Astrocyte (in vitro differentiated cells and primary cell): ENCODE data around the gene CCL26.

Source experiments
- CTCF ChIP-seq: IDR thresholded peaks from 2 replicates; pipeline ENCODE4 v1.5.1; 2011; ENCODE audit warnings: low read depth, mild to moderate bottlenecking, inconsistent platforms, low read length, moderate library complexity; ENCODE audit not compliant: insufficient read depth
- EZH2 ChIP-seq: IDR thresholded peaks from 2 replicates; pipeline ENCODE4 v1.6.1; 2012; ENCODE audit warnings: mild to moderate bottlenecking, low read length, inconsistent platforms; ENCODE audit not compliant: insufficient read depth

GRCh38 chr7:75789361-75789924 lies 17.4 kb upstream of the CCL26 start:
- TF ChIP-seq CTCF = no peak
- TF ChIP-seq EZH2 = no peak
